NCI-H345 treated with DMSO at 0.1 percent for 48 hours (cell line): ENCODE results near the gene VKORC1.
A peak's percentile ranks its signal among the peaks of the same experiment; 100 is the strongest.

ENCODE experiments used
- DNase-seq: peaks from one replicate; lab custom pipeline; 2025; ENCODE audit not compliant: unreplicated experiment; lab: John Stamatoyannopoulos, UW

The VKORC1 gene

DNA sequence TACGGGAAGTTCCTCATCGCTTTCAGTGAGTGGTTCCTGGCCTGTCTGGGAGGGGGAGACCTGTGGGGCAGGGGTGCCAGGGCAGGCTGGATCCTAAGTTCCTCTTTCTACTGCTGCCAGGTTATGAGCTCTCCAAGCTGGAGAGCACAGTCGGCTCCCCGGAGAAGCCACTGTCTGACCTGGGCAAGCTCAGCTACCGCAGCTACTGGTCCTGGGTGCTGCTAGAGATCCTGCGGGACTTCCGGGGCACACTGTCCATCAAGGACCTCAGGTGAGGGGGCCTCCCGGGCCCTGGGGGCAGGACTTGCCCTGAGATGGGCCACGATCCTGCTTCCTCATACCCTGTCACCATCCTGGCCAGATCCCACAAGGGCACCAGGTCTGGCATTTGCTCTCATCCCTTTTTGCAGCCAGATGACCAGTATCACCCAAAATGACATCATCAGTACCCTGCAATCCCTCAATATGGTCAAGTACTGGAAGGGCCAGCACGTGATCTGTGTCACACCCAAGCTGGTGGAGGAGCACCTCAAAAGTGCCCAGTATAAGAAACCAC is 35.8 kb upstream of the VKORC1 start:
- no peak for DNase-seq

GRCh38 chr16:31129568-31130335 is 35.2 kb upstream of the VKORC1 start:
- no peak for DNase-seq

DNA sequence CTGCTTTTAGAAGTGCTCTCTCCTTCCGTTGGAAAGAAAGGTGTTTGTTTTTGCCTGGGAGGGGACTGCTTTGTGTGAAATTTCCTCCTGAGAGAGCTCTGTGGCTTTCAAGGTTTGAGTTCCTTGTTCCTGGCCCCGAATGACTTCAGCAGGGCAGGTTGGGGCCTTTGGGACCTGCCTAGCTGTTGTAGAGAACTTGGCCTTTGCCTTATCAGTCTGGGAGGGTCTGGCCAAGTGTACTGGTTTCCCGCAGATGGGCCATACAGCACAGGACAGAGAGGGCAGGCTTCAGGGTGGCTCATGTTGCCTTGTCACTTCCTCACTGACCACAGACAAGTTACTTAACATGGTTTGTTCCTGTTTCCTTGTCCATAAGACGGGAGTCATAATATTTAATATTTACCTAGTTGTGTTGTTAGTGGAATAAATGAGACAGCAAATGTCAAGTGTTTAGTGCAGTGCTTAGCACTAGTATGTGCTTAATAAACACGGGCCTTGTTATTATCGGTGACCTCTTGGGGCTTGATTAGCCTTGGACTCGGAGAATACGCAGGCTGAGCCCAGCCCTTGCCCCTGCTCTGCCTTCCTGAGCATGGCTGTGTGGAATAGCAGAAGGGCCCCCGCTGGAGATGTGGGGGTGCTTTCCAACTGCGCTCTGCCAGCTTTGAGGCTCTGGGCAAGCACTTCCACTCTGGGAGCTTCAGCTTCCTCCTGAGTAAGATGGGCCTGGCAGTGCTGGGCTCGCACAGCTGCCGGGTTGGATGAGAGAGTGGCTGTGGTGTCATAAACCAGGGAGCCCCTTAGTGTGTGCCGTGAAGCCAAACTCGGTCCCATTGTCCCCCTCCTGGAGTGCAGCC is 34.3 kb upstream of the VKORC1 start:
- DNase-seq = no peak

- no peak for DNase-seq
Measured at GRCh38 chr16:31127182-31127581, 32.6 kb upstream of the VKORC1 start.

DNA sequence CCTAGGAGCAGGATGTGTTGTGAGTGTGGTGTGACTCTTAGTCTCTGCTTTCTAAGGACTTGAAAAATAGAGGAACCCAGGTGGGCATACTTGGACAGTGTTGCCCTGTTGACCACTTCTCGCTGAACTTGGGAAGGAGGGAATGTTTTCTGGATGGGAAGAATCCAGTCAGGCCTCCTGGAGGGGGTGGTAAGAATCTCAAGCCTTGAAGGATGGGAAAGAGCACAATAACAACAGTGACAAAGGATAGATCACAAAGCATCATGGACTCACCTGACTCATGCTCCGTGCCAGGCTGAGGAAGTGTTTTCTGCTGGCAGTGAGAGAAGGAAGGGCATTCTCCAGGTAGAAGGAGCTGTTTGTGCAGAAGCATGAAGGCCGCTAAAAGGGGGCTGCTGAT is 31.2 kb upstream of the VKORC1 start:
- no peak for DNase-seq

- no peak for DNase-seq
Measured at GRCh38 chr16:31120129-31120528, 25.5 kb upstream of the VKORC1 start.

DNA sequence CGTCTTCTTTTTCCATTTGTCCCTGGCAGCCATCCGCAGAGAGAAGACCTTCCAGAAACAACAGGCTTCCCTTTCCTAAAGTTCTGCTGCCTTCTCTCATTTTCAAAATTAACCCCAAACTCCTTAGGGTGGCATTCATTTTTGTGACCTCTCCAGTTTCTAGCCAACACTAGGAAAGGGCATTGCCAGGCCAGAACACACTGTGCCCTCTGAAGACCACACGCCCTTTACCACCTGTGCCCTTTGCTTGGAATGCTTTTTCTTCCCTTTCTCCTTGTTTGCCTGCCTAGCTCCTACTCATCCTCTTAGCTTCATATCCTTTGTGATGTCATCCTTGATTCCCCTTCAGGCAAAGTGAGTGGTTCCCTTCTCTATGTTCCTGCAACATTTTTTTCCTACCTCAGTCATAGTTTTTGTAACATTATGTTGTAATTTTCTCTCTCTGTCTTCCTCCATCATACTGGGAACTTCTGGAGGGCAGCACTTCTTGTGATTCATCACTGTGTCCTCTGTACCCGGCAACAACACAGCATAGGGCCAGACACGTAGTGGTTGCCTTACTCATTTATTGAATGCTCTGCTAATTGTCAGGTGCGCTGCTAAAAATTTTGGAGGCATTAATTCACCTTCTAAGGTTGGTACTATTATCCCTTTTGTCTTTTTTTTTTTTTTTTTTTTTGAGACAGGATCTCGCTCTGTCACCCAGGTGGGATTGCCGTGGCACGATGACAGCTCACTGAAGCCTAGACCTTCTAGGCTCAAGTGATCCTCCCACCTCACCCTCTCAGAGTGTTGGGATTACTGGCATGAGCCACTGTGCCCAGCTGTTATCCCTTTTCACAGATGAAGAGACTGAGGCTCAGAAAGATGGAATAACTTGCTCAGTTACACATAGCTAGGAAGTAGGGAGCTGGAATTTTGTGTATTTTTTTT is 23.9 kb upstream of the VKORC1 start:
- DNase-seq = no peak

DNA sequence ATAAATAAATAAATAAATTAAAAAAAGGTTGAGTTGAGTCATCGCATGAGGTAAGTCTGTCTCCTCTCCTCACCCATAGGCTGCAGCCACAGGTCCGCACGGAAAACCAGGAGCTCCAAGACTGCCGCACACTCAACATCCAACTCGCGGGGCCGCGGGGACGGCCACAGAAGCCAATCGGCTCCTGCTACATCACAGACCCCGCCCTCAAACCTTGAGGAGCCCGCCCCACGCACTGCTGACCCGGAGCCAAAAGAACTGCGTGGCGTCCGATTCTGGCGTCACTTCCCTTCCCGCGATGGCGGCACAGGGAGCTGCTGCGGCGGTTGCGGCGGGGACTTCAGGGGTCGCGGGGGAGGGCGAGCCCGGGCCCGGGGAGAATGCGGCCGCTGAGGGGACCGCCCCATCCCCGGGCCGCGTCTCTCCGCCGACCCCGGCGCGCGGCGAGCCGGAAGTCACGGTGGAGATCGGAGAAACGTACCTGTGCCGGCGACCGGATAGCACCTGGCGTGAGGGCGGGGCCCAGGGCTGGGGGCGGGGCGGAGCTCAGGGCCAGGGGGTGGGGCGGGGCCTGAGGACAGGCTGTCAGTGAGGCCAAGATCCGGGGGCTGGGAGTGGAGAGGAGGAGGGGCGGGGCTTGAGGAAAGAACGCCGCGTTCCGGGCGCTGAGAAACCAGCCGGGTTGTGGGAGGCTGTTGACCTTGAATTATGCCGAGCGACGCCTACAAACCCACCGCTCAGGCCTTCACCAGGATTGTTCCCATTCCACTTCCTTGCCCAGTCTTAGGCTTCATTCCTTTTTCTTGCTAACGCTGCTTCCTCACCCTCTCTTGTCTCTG is 23.0 kb upstream of the VKORC1 start, which contains the start of gene KAT8:
Gene KAT8 (plus strand): TSS at position 281 of the 839 bp plus-strand sequence. CDS start 18 bp downstream, at position 299.
- peak; percentile 97 for DNase-seq

DNA sequence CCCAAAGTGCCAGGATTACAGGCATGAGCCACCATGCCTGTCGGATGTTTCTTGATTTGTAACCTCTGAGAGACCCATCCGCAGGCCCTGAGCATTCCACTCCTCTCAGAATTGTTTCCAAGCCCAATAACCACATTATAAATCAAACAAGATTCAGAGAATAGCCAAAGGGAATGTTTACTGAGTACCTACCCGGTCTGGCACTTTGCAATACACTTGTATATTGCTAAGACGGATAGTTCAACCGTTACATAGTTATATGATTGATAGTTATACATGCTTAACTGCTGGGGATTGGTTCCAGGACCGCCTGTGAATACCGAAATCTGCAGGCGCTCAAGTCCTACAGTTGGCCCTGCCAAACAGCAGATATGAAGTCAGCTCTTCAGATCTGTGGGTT is 19.9 kb upstream of the VKORC1 start:
- no peak for DNase-seq

- no peak for DNase-seq
Measured at GRCh38 chr16:31113121-31114120, 18.8 kb upstream of the VKORC1 start.

GRCh38 chr16:31112711-31113110 is 18.1 kb upstream of the VKORC1 start:
- DNase-seq = no peak

GRCh38 chr16:31111881-31112466 is 17.4 kb upstream of the VKORC1 start:
- no peak for DNase-seq

GRCh38 chr16:31110106-31111034 is 15.8 kb upstream of the VKORC1 start:
- no peak for DNase-seq

DNA sequence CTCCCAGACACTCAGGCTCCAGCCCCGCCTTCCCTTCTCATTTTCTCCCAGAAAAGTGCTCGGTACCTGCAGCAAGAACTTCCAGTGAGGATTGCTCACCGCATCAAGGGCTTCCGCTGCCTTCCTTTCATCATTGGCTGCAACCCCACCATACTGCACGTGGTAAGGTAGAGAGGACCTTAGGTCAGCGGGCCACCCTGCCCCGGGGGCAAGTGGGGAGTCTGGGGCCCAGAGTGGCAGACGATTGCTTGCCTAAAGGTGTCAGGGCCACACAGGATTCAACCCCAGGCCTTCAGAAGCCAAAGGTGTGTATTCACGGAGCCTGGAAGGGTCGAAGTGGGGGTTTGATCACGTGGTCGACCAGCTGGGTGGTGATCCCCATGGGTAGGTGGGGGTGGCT is 15.0 kb upstream of the VKORC1 start:
- no peak for DNase-seq

DNA sequence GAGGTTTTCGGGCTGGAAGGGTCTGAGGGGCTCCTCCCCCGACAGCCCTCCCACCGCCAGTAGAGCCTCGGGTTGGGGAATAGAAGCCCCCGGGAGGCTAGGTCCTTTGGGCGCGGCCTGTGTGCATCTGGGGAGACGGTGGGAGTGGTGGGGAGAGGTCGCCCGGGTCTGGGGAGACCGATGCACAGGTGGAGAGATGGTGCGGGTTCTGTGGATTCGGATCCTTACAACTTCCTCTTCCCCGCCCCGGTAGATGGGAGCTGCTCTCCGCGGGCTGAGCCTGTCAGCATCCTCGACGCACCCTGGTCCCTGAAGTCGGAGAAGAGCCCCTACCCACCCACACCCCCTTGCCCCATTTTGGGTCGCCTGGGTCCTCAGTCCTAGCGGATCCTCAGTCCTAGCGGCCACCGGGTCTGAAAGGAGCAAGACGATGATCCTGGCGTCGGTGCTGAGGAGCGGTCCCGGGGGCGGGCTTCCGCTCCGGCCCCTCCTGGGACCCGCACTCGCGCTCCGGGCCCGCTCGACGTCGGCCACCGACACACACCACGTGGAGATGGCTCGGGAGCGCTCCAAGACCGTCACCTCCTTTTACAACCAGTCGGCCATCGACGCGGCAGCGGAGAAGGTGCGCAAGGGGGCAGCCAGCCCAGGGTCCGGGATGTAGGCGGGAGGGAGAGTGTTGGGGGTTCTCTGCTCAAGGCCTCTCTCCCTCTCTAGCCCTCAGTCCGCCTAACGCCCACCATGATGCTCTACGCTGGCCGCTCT is 14.4 kb upstream of the VKORC1 start:
- no peak for DNase-seq

GRCh38 chr16:31108035-31108793 is 13.6 kb upstream of the VKORC1 start, which contains the start of gene BCKDK:
Gene BCKDK, plus strand, starts transcription at chr16:31108386. Its CDS starts 838 bp downstream, at chr16:31109224.
- DNase-seq = peak; percentile 74
